ENCODE data around the gene L1CAM. TPM values are rescaled to one million over a fixed set of nuclear protein-coding genes. Genes with fewer than 3 reads are reported as not detected.

The L1CAM gene
- total and polyA plus RNA-seq, 9 of the 15 experiments (the other 6 are each of a cell fraction or from before 2014, with no cell fraction given) = 0.09 to 0.86 (median 0.26) TPM; not detected in 3

GRCh38 chrX:153927922-153928760, 42.2 kb upstream of the L1CAM start (continued):
- TF ChIP-seq ZBTB5 (IDR thresholded peaks at IDR 0.05) (no peak), GABPB1 (CRISPR knock-in tag; IDR thresholded peaks at IDR 0.05) (peak; percentile 87; the same call in 1 of the 2 replicates), ESRRA (IDR thresholded peaks at IDR 0.05; ENCODE audit: borderline replicate concordance, low read depth) (0 out of 2 replicates have a peak, but pooled peaks have one; percentile 16), ATF1 (CRISPR knock-in tag; IDR thresholded peaks at IDR 0.05) (no peak), ATF1 (tag; IDR thresholded peaks at IDR 0.05) (peak; percentile 73), ZBTB17 (CRISPR knock-in tag; IDR thresholded peaks at IDR 0.05) (peak; percentile 71; the same call in 1 of the 2 replicates), NR4A1 (CRISPR knock-in tag; IDR thresholded peaks at IDR 0.05) (no peak), NR4A1 (tag; IDR thresholded peaks at IDR 0.05) (0 out of 2 replicates have a peak, but pooled peaks have one; percentile 34), MNT (conservative IDR thresholded peaks at IDR 0.05) (peak; percentile 74 to 85), GATAD2B (IDR thresholded peaks at IDR 0.05; ENCODE audit: borderline replicate concordance) (peak; percentile 76), POLR2AphosphoS2 (IDR thresholded peaks at IDR 0.05; ENCODE audit: low read length) (peak; percentile 87; the same call in 1 of the 2 replicates), ZNF146 (CRISPR knock-in tag; IDR thresholded peaks at IDR 0.05; ENCODE audit: unreplicated experiment) (no peak), ZNF639 (CRISPR knock-in tag; conservative IDR thresholded peaks at IDR 0.05 in 1 of 2, IDR thresholded peaks at IDR 0.05 in 1 of 2) (peak in 1 of 2 experiments; percentile 99; a peak in 2 of 4 replicates), PHF21A (IDR thresholded peaks at IDR 0.05; ENCODE audit: borderline replicate concordance, low read depth) (no peak), KDM4B (IDR thresholded peaks at IDR 0.05; ENCODE audit: borderline replicate concordance in 2 of 2, low read depth in 1 of 2) (peak in 1 of 2 experiments; percentile 44; a peak in 1 of 4 replicates), USF1 (CRISPR knock-in tag; IDR thresholded peaks at IDR 0.05) (peak; percentile 97), GABPA (tag; conservative IDR thresholded peaks at IDR 0.05; ENCODE audit: low read depth) (peak; percentile 91), NCOA2 (IDR thresholded peaks at IDR 0.05; ENCODE audit: partially characterized antibody in 2 of 2) (no peak), ZNF76 (CRISPR knock-in tag; IDR thresholded peaks at IDR 0.05; ENCODE audit: borderline replicate concordance) (no peak)

All from K562 (cell line).